ENCODE results near the gene RBMS1.

- TF ChIP-seq CTCF (IDR thresholded peaks at IDR 0.05; ENCODE audit: insufficient read depth, low read depth, low read length): no peak
- no peak for TF ChIP-seq EZH2 (IDR thresholded peaks at IDR 0.05; ENCODE audit: insufficient read depth, low read length)
Measured at GRCh38 chr2:160491911-160492371, 1.7 kb downstream of the RBMS1 start.
